Gastroesophageal sphincter (tissue), 4 donors: ENCODE measurements around the gene BDH1. TPM values are rescaled to one million over a fixed set of nuclear protein-coding genes. Genes with fewer than 3 reads are reported as not detected.
"Not testable (repeated sequence)": the region's sequence is repeated elsewhere in the genome, so short reads cannot be mapped to it uniquely, and the experiment has no call there.

Source experiments
- ATAC-seq: fragments of 150-250 bp; one replicate; pipeline ENCODE4 v1.9.1; 2016; ENCODE audit warnings: mild to moderate bottlenecking, moderate library complexity
- H3K27ac ChIP-seq, 4 donors: fragments of 200-600 bp; sonication (generic) in 3 of 4; 1 replicate in 3 of 4; 2 replicates in 1 of 4; pipeline ENCODE4 v1.5.1; 2016 to 2019
- H3K27me3 ChIP-seq: fragments of 200-600 bp; sonication (generic); one replicate; pipeline ENCODE4 v1.5.1; 2019
- H3K36me3 ChIP-seq, 2 donors: fragments of 200-600 bp; sonication (generic); one replicate each; pipeline ENCODE4 v1.5.1; 2019; ENCODE audit warnings: control low read depth in 1 of 2
- H3K4me1 ChIP-seq, 3 donors: fragments of 200-600 bp; sonication (generic); 1 replicate in 2 of 3; 2 replicates in 1 of 3; pipeline ENCODE4 v1.5.1; 2016 to 2019; ENCODE audit warnings: control low read depth in 2 of 3
- H3K4me3 ChIP-seq, 2 donors: fragments of 200-600 bp; sonication (generic); one replicate each; pipeline ENCODE4 v1.5.1; 2019; ENCODE audit warnings: mild to moderate bottlenecking in 1 of 2, moderate library complexity in 1 of 2
- H3K9me3 ChIP-seq, 3 donors: fragments of 200-600 bp; sonication (generic); one replicate each; pipeline ENCODE4 v1.5.1; 2017 to 2019; ENCODE audit warnings: control low read depth in 2 of 3
- CTCF ChIP-seq, 4 experiments: fragments of 200-600 bp in 2 of 4; fragments of 450-650 bp in 2 of 4; sonication (generic) in 1 of 4; IDR thresholded peaks; one replicate each; pipeline ENCODE4 v1.5.1; 2017 to 2019; ENCODE audit warnings: antibody characterized with exemption in 4 of 4, mild to moderate bottlenecking in 2 of 4, moderate library complexity in 2 of 4
- EP300 ChIP-seq: sonication (generic); formaldehyde crosslinking; IDR thresholded peaks from one replicate; pipeline ENCODE4 v1.6.1; 2017; ENCODE audit warnings: antibody characterized with exemption, mild to moderate bottlenecking
- POLR2A ChIP-seq, 2 donors: fragments of 450-650 bp; IDR thresholded peaks; one replicate each; pipeline ENCODE4 v1.6.1; 2017; ENCODE audit warnings: antibody characterized with exemption in 2 of 2, mild to moderate bottlenecking in 2 of 2, moderate library complexity in 1 of 2
- POLR2AphosphoS5 ChIP-seq: sonication (generic); formaldehyde crosslinking; IDR thresholded peaks from one replicate; pipeline ENCODE4 v1.6.1; 2017; ENCODE audit warnings: antibody characterized with exemption
- WGBS, 2 donors: methylation state at CpG; one replicate each; pipeline ENCODE4 v1.1.5; 2018; ENCODE audit warnings: low coverage in 1 of 2; 5-methylcytosine and 5-hydroxymethylcytosine counted together
- total RNA-seq, 4 donors: library from RNA; depleted of rRNA; stranded (reverse); fragments of >200 nt; gene quantifications; one replicate each; pipeline ENCODE4 v1.1.0, GENCODE V29; 2016

Gene BDH1
- total RNA-seq, 4 donors from 2014 or later: 8.6 to 16.2 (median 12.3) TPM

- no peak for TF ChIP-seq CTCF (IDR thresholded peaks at IDR 0.05)
- no peak for TF ChIP-seq POLR2AphosphoS5
- TF ChIP-seq EP300: no peak
- no peak for TF ChIP-seq POLR2A (IDR thresholded peaks at IDR 0.05)
- H3K9me3 ChIP-seq: no peaks in the 10 kb centered on the region
- no peak overlapping the region for H3K4me3 ChIP-seq
- no peak for ATAC-seq
- no peaks in the 10 kb centered on the region for H3K4me1 ChIP-seq
- H3K27me3 ChIP-seq: peaks cover 6% of the 10 kb centered on the region
- WGBS, 2 donors: 100% methylated on average over 3 of the region's 3 CpGs; no CpG with 5 or more reads in 1 of the 2 donors
- H3K27ac ChIP-seq: no peak overlapping the region
- no peaks in the 10 kb centered on the region for H3K36me3 ChIP-seq
Measured at GRCh38 chr3:197480320-197480719, 75.4 kb downstream of the BDH1 start.

- TF ChIP-seq POLR2AphosphoS5 (no peak), CTCF (IDR thresholded peaks at IDR 0.05) (no peak), POLR2A (IDR thresholded peaks at IDR 0.05) (no peak), EP300 (no peak)
- Histone ChIP-seq H3K36me3 (no peaks in the 10 kb centered on the region), H3K27ac (no peak overlapping the region), H3K4me3 (no peak overlapping the region), H3K27me3 (peaks cover 6% of the 10 kb centered on the region), H3K4me1 (no peaks in the 10 kb centered on the region), H3K9me3 (no peaks in the 10 kb centered on the region)
- 65 to 89% methylated on average over 4 to 7 of the region's 11 CpGs for WGBS, 2 donors
- ATAC-seq: no peak
Measured at GRCh38 chr3:197478746-197479668, 76.8 kb downstream of the BDH1 start.

GRCh38 chr3:197477816-197478215 lies 78.0 kb downstream of the BDH1 start:
- not testable (repeated sequence) for H3K4me1 ChIP-seq, H3K27me3 ChIP-seq, ATAC-seq, H3K4me3 ChIP-seq, H3K36me3 ChIP-seq, H3K27ac ChIP-seq, H3K9me3 ChIP-seq
- 93% methylated on average over 7 of the region's 7 CpGs; no CpG with 5 or more reads in 1 of the 2 donors for WGBS, 2 donors

GRCh38 chr3:197475997-197476525 lies 79.7 kb downstream of the BDH1 start:
- WGBS, 2 donors: 79 to 84% methylated on average over 3 to 4 of the region's 5 CpGs
- H3K4me1 ChIP-seq: no peaks in the 10 kb centered on the region
- TF ChIP-seq POLR2A (IDR thresholded peaks at IDR 0.05) (no peak), POLR2AphosphoS5 (no peak), EP300 (no peak), CTCF (IDR thresholded peaks at IDR 0.05) (no peak)
- no peak overlapping the region for H3K4me3 ChIP-seq
- no peaks in the 10 kb centered on the region for H3K36me3 ChIP-seq
- no peak for ATAC-seq
- H3K27ac ChIP-seq: no peak overlapping the region
- peaks cover 6% of the 10 kb centered on the region for H3K27me3 ChIP-seq
- H3K9me3 ChIP-seq: no peaks in the 10 kb centered on the region

- no peaks in the 10 kb centered on the region for H3K9me3 ChIP-seq
- no peak overlapping the region for H3K4me3 ChIP-seq
- H3K27ac ChIP-seq: no peak overlapping the region
- WGBS, 2 donors: 81 to 90% methylated on average over 2 to 3 of the region's 3 CpGs
- no peaks in the 10 kb centered on the region for H3K36me3 ChIP-seq
- TF ChIP-seq POLR2A (IDR thresholded peaks at IDR 0.05) (no peak), POLR2AphosphoS5 (no peak)
- no peak for ATAC-seq
- H3K4me1 ChIP-seq: no peaks in the 10 kb centered on the region
- peaks cover 6% of the 10 kb centered on the region for H3K27me3 ChIP-seq
Measured at GRCh38 chr3:197475514-197475913, 80.3 kb downstream of the BDH1 start.

GRCh38 chr3:197472151-197472550 lies 83.6 kb downstream of the BDH1 start:
- H3K4me3 ChIP-seq: no peak overlapping the region
- H3K4me1 ChIP-seq: peaks cover 0 to 9% (median 0%) of the 10 kb centered on the region in 3 donors
- TF ChIP-seq EP300: no peak
- TF ChIP-seq POLR2AphosphoS5: no peak
- TF ChIP-seq CTCF (IDR thresholded peaks at IDR 0.05): no peak
- no peak for TF ChIP-seq POLR2A (IDR thresholded peaks at IDR 0.05)
- no peak for ATAC-seq
- no peaks in the 10 kb centered on the region for H3K36me3 ChIP-seq
- peaks cover 6% of the 10 kb centered on the region for H3K27me3 ChIP-seq
- 88% methylated on average over 2 of the region's 2 CpGs; no CpG with 5 or more reads in 1 of the 2 donors for WGBS, 2 donors
- H3K27ac ChIP-seq: no peak overlapping the region
- no peaks in the 10 kb centered on the region for H3K9me3 ChIP-seq
